Stomach (tissue), 4 donors: ENCODE data around the gene ZFAND6.

Experiments
- EP300 ChIP-seq: sonication (generic); formaldehyde crosslinking; IDR thresholded peaks from one replicate; pipeline ENCODE4 v1.6.1; 2017; ENCODE audit warnings: antibody characterized with exemption
- POLR2A ChIP-seq, 4 donors: fragments of 450-650 bp; IDR thresholded peaks; one replicate each; pipeline ENCODE4 v1.6.1; 2016; ENCODE audit warnings: antibody characterized with exemption in 4 of 4, control low read depth in 2 of 4, mild to moderate bottlenecking in 1 of 4, moderate library complexity in 1 of 4
- POLR2AphosphoS5 ChIP-seq, 3 donors: sonication (generic); formaldehyde crosslinking; IDR thresholded peaks; one replicate each; pipeline ENCODE4 v1.6.1; 2016; ENCODE audit warnings: antibody characterized with exemption in 3 of 3
- TF ChIP-seq, protein P1 (sequence below), 7 experiments: fragments of 450-650 bp in 4 of 7; fragments of 200-600 bp in 3 of 7; sonication (generic) in 3 of 7; IDR thresholded peaks; one replicate each; pipeline ENCODE4 v1.5.1; 2016 to 2019; ENCODE audit warnings: antibody characterized with exemption in 7 of 7, control low read depth in 2 of 7, mild to moderate bottlenecking in 1 of 7

DNA sequence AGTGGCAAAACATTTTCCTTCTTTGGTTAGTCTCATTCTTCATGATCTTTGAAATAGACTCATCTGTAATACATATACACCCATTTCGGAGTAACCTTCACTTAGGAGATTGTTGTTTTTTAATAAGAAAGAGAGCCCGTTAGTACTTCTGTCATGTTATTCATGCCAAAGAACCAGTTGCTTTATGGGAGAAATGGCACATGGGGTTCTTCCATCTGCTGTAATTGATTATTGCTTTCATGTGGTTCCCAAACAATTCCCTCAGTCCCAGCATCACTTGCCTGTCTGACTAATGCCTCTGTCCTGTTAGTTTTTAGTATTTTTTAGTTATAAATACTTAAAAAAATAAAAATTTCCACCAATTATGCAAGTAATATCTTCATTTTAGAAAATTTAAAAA, 59.5 kb downstream of the ZFAND6 start:
- TF ChIP-seq POLR2A (IDR thresholded peaks at IDR 0.05): no peak
- TF ChIP-seq, protein P1, sequence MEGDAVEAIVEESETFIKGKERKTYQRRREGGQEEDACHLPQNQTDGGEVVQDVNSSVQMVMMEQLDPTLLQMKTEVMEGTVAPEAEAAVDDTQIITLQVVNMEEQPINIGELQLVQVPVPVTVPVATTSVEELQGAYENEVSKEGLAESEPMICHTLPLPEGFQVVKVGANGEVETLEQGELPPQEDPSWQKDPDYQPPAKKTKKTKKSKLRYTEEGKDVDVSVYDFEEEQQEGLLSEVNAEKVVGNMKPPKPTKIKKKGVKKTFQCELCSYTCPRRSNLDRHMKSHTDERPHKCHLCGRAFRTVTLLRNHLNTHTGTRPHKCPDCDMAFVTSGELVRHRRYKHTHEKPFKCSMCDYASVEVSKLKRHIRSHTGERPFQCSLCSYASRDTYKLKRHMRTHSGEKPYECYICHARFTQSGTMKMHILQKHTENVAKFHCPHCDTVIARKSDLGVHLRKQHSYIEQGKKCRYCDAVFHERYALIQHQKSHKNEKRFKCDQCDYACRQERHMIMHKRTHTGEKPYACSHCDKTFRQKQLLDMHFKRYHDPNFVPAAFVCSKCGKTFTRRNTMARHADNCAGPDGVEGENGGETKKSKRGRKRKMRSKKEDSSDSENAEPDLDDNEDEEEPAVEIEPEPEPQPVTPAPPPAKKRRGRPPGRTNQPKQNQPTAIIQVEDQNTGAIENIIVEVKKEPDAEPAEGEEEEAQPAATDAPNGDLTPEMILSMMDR (IDR thresholded peaks at IDR 0.05): no peak
- no peak for TF ChIP-seq POLR2AphosphoS5 (IDR thresholded peaks at IDR 0.05)
- TF ChIP-seq EP300: no peak
